Sigmoid colon (tissue), 4 donors: Measurements from ENCODE around the gene ZNF611.

Experiments
- EP300 ChIP-seq, 4 donors: sonication (generic); formaldehyde crosslinking; IDR thresholded peaks; one replicate each; pipeline ENCODE4 v1.6.1; 2017; ENCODE audit warnings: antibody characterized with exemption in 4 of 4
- TF ChIP-seq, protein P1 (sequence below), 4 experiments: fragments of 450-650 bp in 3 of 4; fragments of 200-600 bp in 1 of 4; IDR thresholded peaks; one replicate each; pipeline ENCODE4 v1.5.1; 2016 to 2019; ENCODE audit warnings: antibody characterized with exemption in 4 of 4, mild to moderate bottlenecking in 3 of 4, moderate library complexity in 2 of 4

DNA sequence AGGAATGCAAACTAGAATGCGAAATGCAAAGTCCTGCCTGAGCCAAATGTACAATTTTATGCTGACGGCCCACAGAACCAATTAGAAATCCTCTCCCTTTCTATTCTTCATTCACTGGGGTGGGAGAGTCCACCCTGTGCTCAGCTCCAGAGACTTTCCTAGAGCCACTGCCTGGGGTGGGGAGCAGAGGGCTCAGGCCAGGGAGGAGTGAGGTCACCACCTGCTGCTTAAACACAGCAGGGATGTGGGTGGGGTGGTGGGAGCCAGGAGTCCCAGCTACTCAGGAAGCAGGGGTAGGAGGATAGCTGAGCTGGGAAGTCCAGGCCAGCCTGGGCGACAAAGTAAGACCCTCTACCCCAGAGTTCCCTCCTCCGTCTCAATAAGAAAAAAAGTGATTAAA, 69.8 kb downstream of the ZNF611 start:
- TF ChIP-seq, protein P1, sequence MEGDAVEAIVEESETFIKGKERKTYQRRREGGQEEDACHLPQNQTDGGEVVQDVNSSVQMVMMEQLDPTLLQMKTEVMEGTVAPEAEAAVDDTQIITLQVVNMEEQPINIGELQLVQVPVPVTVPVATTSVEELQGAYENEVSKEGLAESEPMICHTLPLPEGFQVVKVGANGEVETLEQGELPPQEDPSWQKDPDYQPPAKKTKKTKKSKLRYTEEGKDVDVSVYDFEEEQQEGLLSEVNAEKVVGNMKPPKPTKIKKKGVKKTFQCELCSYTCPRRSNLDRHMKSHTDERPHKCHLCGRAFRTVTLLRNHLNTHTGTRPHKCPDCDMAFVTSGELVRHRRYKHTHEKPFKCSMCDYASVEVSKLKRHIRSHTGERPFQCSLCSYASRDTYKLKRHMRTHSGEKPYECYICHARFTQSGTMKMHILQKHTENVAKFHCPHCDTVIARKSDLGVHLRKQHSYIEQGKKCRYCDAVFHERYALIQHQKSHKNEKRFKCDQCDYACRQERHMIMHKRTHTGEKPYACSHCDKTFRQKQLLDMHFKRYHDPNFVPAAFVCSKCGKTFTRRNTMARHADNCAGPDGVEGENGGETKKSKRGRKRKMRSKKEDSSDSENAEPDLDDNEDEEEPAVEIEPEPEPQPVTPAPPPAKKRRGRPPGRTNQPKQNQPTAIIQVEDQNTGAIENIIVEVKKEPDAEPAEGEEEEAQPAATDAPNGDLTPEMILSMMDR (IDR thresholded peaks at IDR 0.05) = no peak
- no peak for TF ChIP-seq EP300 (IDR thresholded peaks at IDR 0.05)
